ENCODE data around the gene PLB1.

The PLB1 gene

DNA sequence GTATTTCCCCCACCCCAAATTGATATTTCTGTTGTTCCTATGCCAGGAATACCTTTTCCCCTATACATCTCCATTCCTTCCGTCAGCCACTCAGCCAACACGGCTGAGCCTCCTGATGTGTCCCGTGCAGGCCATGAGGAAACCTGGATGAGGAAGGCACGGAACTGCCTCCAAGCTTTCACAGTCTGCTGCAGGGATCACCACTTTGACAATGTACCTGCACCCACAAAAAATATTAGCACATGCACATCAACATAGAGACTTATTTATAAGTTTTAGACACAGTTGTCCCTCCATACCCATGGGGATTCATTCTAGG lies 154.4 kb downstream of the PLB1 start:
- no peaks in the 10 kb centered on the region for H3K79me2 ChIP-seq (ENCODE audit: low read length)
- DNase-seq = no peak
- H4K20me1 ChIP-seq (ENCODE audit: insufficient read depth, low read length) = no peaks in the 10 kb centered on the region
- no peak overlapping the region for H3K4me3 ChIP-seq (ENCODE audit: low read length)
- H3F3A ChIP-seq (ENCODE audit: insufficient read depth, low read length) = no peaks in the 10 kb centered on the region
- H3K4me1 ChIP-seq (ENCODE audit: low read length) = no peaks in the 10 kb centered on the region
- no peak for TF ChIP-seq EZH2 (optimal IDR thresholded peaks at IDR 0.05; ENCODE audit: low read depth, low read length)
- TF ChIP-seq, protein P1, sequence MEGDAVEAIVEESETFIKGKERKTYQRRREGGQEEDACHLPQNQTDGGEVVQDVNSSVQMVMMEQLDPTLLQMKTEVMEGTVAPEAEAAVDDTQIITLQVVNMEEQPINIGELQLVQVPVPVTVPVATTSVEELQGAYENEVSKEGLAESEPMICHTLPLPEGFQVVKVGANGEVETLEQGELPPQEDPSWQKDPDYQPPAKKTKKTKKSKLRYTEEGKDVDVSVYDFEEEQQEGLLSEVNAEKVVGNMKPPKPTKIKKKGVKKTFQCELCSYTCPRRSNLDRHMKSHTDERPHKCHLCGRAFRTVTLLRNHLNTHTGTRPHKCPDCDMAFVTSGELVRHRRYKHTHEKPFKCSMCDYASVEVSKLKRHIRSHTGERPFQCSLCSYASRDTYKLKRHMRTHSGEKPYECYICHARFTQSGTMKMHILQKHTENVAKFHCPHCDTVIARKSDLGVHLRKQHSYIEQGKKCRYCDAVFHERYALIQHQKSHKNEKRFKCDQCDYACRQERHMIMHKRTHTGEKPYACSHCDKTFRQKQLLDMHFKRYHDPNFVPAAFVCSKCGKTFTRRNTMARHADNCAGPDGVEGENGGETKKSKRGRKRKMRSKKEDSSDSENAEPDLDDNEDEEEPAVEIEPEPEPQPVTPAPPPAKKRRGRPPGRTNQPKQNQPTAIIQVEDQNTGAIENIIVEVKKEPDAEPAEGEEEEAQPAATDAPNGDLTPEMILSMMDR (IDR thresholded peaks at IDR 0.05; ENCODE audit: low read length) = no peak
- TF ChIP-seq EZH2phosphoT487 (IDR thresholded peaks at IDR 0.05; ENCODE audit: low read length) = no peak
- no peaks in the 10 kb centered on the region for H3K36me3 ChIP-seq (replicated peaks; ENCODE audit: insufficient read depth, low read length)
- no peak overlapping the region for H3K27ac ChIP-seq (ENCODE audit: low read length)
- no peak overlapping the region for H3K4me2 ChIP-seq (ENCODE audit: low read depth, low read length)
- no peaks in the 10 kb centered on the region for H3K27me3 ChIP-seq (replicated peaks; ENCODE audit: insufficient read depth, low read length)
- H2AFZ ChIP-seq (ENCODE audit: low read length) = no peak overlapping the region
- H3K9me3 ChIP-seq (replicated peaks; ENCODE audit: insufficient read depth, low read length) = no peaks in the 10 kb centered on the region
- no peak overlapping the region for H3K9ac ChIP-seq (ENCODE audit: low read length)
- no peaks in the 10 kb centered on the region for H3K9me2 ChIP-seq (replicated peaks; ENCODE audit: insufficient read depth, low read length)

DNA sequence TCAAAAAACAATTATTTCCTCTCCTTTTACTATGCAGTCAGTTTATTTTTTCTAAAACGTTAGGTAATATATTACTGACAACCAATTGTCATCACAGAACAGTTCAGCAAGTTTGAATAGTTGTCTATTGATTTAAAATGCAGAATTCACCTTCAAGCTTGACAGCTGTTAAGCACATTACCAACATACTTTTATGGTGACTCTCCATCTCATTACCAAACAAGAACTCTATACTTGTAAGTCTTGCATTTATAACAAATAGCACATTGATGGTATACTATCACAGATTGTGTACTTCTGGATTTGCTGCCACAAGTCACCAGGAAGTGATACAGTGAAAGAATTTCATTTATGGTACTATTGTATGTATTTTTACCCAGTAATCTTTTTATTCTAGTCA lies 156.4 kb downstream of the PLB1 start:
- Histone ChIP-seq H3K4me1 (ENCODE audit: low read length) (no peaks in the 10 kb centered on the region), H3K9me2 (replicated peaks; ENCODE audit: insufficient read depth, low read length) (no peaks in the 10 kb centered on the region), H3K27ac (ENCODE audit: low read length) (no peak overlapping the region), H3K79me2 (ENCODE audit: low read length) (no peaks in the 10 kb centered on the region), H2AFZ (ENCODE audit: low read length) (no peak overlapping the region), H3K9ac (ENCODE audit: low read length) (no peak overlapping the region), H3K9me3 (replicated peaks; ENCODE audit: insufficient read depth, low read length) (no peaks in the 10 kb centered on the region), H3K4me3 (ENCODE audit: low read length) (no peak overlapping the region), H3K27me3 (replicated peaks; ENCODE audit: insufficient read depth, low read length) (no peaks in the 10 kb centered on the region), H3F3A (ENCODE audit: insufficient read depth, low read length) (no peaks in the 10 kb centered on the region), H3K4me2 (ENCODE audit: low read depth, low read length) (no peak overlapping the region), H4K20me1 (ENCODE audit: insufficient read depth, low read length) (no peaks in the 10 kb centered on the region), H3K36me3 (replicated peaks; ENCODE audit: insufficient read depth, low read length) (no peaks in the 10 kb centered on the region)
- DNase-seq = no peak
- TF ChIP-seq EZH2phosphoT487 (IDR thresholded peaks at IDR 0.05; ENCODE audit: low read length) = no peak
- TF ChIP-seq, protein P1 (IDR thresholded peaks at IDR 0.05; ENCODE audit: low read length) = no peak
- TF ChIP-seq EZH2 (optimal IDR thresholded peaks at IDR 0.05; ENCODE audit: low read depth, low read length) = no peak

GRCh38 chr2:28653892-28654662 lies 158.2 kb downstream of the PLB1 start:
- Histone ChIP-seq H3K79me2 (ENCODE audit: low read length) (no peaks in the 10 kb centered on the region), H3K9ac (ENCODE audit: low read length) (no peak overlapping the region), H3K4me1 (ENCODE audit: low read length) (no peaks in the 10 kb centered on the region), H3K36me3 (replicated peaks; ENCODE audit: insufficient read depth, low read length) (no peaks in the 10 kb centered on the region), H3K9me3 (replicated peaks; ENCODE audit: insufficient read depth, low read length) (no peaks in the 10 kb centered on the region), H3K4me3 (ENCODE audit: low read length) (no peak overlapping the region), H3K4me2 (ENCODE audit: low read depth, low read length) (no peak overlapping the region), H3K27me3 (replicated peaks; ENCODE audit: insufficient read depth, low read length) (no peaks in the 10 kb centered on the region), H3K27ac (ENCODE audit: low read length) (no peak overlapping the region), H3K9me2 (replicated peaks; ENCODE audit: insufficient read depth, low read length) (no peaks in the 10 kb centered on the region), H2AFZ (ENCODE audit: low read length) (no peak overlapping the region), H4K20me1 (ENCODE audit: insufficient read depth, low read length) (no peaks in the 10 kb centered on the region), H3F3A (ENCODE audit: insufficient read depth, low read length) (no peaks in the 10 kb centered on the region)
- TF ChIP-seq EZH2 (optimal IDR thresholded peaks at IDR 0.05; ENCODE audit: low read depth, low read length) (no peak), EZH2phosphoT487 (IDR thresholded peaks at IDR 0.05; ENCODE audit: low read length) (no peak)
- TF ChIP-seq, protein P1 (IDR thresholded peaks at IDR 0.05; ENCODE audit: low read length) = no peak
- no peak for DNase-seq

Measured in MM.1S (cell line).